ENCODE results near the gene CTNNBL1. TPM values are rescaled to one million over a fixed set of nuclear protein-coding genes. Genes with fewer than 3 reads are reported as not detected.

The CTNNBL1 gene
- total and polyA plus RNA-seq, 2 of the 4 experiments (the other 2 are of a cell fraction) = 29.9 to 34.1 TPM

DNA sequence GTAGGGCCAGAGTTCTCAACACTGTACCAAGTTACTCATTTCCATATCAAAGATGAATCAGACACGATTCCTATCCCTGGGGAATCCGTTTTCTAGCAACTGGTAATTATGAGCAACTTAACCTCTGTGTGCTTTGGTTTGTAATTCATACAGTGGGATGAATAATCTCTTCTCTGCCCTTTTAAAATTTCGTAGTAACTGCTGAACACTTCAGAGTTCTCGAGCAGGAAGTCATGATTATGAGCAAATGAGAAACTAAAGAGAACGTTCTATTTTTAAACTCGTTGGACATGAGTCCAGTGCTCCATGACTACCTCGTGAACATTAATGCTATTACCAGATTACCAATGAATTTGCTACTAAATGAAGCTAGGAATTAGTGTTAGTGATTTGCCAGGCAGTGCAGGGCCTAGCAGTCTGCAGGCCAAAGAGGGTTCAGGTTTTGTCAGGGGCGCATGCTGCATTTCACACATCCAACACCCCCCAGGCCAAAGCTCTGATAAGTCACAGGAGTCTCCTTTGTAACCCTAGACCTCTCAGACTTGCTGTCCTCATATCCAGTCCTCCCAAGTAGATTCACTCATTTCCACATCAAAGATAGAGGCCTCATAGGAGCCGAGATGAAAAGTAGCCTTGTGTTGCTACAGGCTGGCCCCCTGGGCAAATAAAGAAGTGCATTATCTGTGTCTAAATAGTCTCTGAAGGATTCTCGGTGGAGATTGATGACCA lies 163.3 kb downstream of the CTNNBL1 start:
- intact Hi-C loops (cut with micrococcal nuclease) = no loop called here
- ATAC-seq (ENCODE audit: low read depth) (peak; percentile 74), DNase-seq (peak; percentile 89)
- Histone ChIP-seq H3K18ac (ENCODE audit: low read depth, low read length) (no peak overlapping the region), H3K4me2 (ENCODE audit: low read depth, low read length) (no peak overlapping the region), H3K27me3 (ENCODE audit: control insufficient read depth, insufficient read depth, low read length) (no peaks in the 10 kb centered on the region), H2BK15ac (ENCODE audit: low read depth, low read length) (no peak overlapping the region), H3K14ac (replicated peaks; ENCODE audit: low read depth, low read length) (peak overlapping the region; percentile 50; the same call in 1 of the 2 replicates), H4K20me1 (ENCODE audit: insufficient read depth, low read length) (peaks cover 3% of the 10 kb centered on the region; the same call in 1 of the 2 replicates), H2AFZ (replicated peaks; ENCODE audit: low read length, poor library complexity) (no peak overlapping the region), H2BK120ac (ENCODE audit: low read depth, low read length) (no peak overlapping the region), H4K8ac (ENCODE audit: low read depth in 2 of 2, low read length in 2 of 2) (no peak overlapping the region), H3K4me3 (ENCODE audit: insufficient read depth, low read depth, low read length) (no peak overlapping the region), H4K91ac (ENCODE audit: insufficient read depth, low read depth, low read length) (no peak overlapping the region), H3K36me3 (ENCODE audit: control insufficient read depth, insufficient read depth, low read length) (peaks cover 17% of the 10 kb centered on the region), H3K23ac (ENCODE audit: low read depth, low read length) (peak overlapping the region; percentile 5), H3K9me1 (ENCODE audit: insufficient read depth, low read length) (0 out of 2 replicates have a peak, but pooled peaks cover 16% of the 10 kb centered on the region), H3K9ac (ENCODE audit: low read depth, low read length) (no peak overlapping the region), H2AK9ac (replicated peaks; ENCODE audit: low read depth, low read length, poor library complexity) (peak overlapping the region; percentile 13), H2BK5ac (ENCODE audit: low read depth, low read length, poor library complexity, severe bottlenecking) (peak overlapping the region; percentile 31), H2BK20ac (ENCODE audit: low read depth, low read length) (no peak overlapping the region), H2AK5ac (ENCODE audit: low read depth, low read length) (no peak overlapping the region), H3K4ac (ENCODE audit: low read depth, low read length) (no peak overlapping the region), H4K5ac (ENCODE audit: low read depth, low read length) (no peak overlapping the region; the same call in 1 of the 2 replicates), H3K79me1 (ENCODE audit: low read depth in 1 of 2, low read length in 2 of 2) (no peaks in the 10 kb centered on the region), H3K56ac (ENCODE audit: extremely low read depth, insufficient read depth, low read length) (no peak overlapping the region), H3K27ac (ENCODE audit: insufficient read depth, low read length) (no peak overlapping the region), H3K4me1 (ENCODE audit: control insufficient read depth, insufficient read depth, low read length) (peaks cover 3% of the 10 kb centered on the region; the same call in 1 of the 2 replicates), H3K9me3 (ENCODE audit: control insufficient read depth, insufficient read depth, low read length) (no peaks in the 10 kb centered on the region)
- in situ Hi-C loops (cut with MboI; ENCODE audit: low sequenced_read_pairs) = no loop called here
- BruUV-seq (replicated peaks) = no TSS peak
- CTCF ChIA-PET = interaction anchor here (0.6 kb wide), 1 partner anchor 200 kb away, joined by 3 read pairs; no protein-coding TSS in a partner anchor
- POLR2A ChIA-PET (ENCODE audit: unreplicated experiment) = interaction anchor here (0.5 kb wide), 1 partner anchor 1219 kb away, joined by 3 read pairs; no protein-coding TSS in a partner anchor
- dilution Hi-C loops (cut with HindIII; ENCODE audit: low sequenced_read_pairs, unreplicated experiment) = no loop called here
- WGBS, 2 experiments (ENCODE audit: extremely low coverage in 2 of 2, insufficient read length in 1 of 2) = 42% methylated on average over 1 of the region's 10 CpGs; no CpG with 5 or more reads in 1 of the 2 experiments
- no peak for TF ChIP-seq MAFK (IDR thresholded peaks at IDR 0.05; ENCODE audit: low read depth, low read length)
- TF ChIP-seq, protein P1, sequence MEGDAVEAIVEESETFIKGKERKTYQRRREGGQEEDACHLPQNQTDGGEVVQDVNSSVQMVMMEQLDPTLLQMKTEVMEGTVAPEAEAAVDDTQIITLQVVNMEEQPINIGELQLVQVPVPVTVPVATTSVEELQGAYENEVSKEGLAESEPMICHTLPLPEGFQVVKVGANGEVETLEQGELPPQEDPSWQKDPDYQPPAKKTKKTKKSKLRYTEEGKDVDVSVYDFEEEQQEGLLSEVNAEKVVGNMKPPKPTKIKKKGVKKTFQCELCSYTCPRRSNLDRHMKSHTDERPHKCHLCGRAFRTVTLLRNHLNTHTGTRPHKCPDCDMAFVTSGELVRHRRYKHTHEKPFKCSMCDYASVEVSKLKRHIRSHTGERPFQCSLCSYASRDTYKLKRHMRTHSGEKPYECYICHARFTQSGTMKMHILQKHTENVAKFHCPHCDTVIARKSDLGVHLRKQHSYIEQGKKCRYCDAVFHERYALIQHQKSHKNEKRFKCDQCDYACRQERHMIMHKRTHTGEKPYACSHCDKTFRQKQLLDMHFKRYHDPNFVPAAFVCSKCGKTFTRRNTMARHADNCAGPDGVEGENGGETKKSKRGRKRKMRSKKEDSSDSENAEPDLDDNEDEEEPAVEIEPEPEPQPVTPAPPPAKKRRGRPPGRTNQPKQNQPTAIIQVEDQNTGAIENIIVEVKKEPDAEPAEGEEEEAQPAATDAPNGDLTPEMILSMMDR (conservative IDR thresholded peaks at IDR 0.05; ENCODE audit: low read depth, low read length) = no peak
- no peak for TF ChIP-seq MAZ (IDR thresholded peaks at IDR 0.05; ENCODE audit: borderline replicate concordance, low read depth, low read length)
- no peak for TF ChIP-seq RCOR1 (IDR thresholded peaks at IDR 0.05; ENCODE audit: insufficient replicate concordance, low read length)
- peak; percentile 29; the same call in 1 of the 2 replicates for TF ChIP-seq BHLHE40 (IDR thresholded peaks at IDR 0.05; ENCODE audit: low read depth, low read length)
- TF ChIP-seq, protein P2, sequence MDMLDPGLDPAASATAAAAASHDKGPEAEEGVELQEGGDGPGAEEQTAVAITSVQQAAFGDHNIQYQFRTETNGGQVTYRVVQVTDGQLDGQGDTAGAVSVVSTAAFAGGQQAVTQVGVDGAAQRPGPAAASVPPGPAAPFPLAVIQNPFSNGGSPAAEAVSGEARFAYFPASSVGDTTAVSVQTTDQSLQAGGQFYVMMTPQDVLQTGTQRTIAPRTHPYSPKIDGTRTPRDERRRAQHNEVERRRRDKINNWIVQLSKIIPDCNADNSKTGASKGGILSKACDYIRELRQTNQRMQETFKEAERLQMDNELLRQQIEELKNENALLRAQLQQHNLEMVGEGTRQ (IDR thresholded peaks at IDR 0.05; ENCODE audit: low read depth, low read length) = no peak
- TF ChIP-seq RFX5 (IDR thresholded peaks at IDR 0.05; ENCODE audit: low read depth, low read length) = no peak; the same call in 1 of the 2 replicates
- TF ChIP-seq RAD21 (IDR thresholded peaks at IDR 0.05; ENCODE audit: low read length) = no peak
- TF ChIP-seq FOS (IDR thresholded peaks at IDR 0.05; ENCODE audit: low read depth, low read length) = 0 out of 2 replicates have a peak, but pooled peaks have one; percentile 35
- TF ChIP-seq SMC3 (IDR thresholded peaks at IDR 0.05; ENCODE audit: low read depth, low read length) = no peak
- no peak for TF ChIP-seq POLR2A (IDR thresholded peaks at IDR 0.05; ENCODE audit: low read depth, low read length)
- no peak for TF ChIP-seq NFE2L2 (IDR thresholded peaks at IDR 0.05; ENCODE audit: low read depth, low read length)
- TF ChIP-seq, protein P3, sequence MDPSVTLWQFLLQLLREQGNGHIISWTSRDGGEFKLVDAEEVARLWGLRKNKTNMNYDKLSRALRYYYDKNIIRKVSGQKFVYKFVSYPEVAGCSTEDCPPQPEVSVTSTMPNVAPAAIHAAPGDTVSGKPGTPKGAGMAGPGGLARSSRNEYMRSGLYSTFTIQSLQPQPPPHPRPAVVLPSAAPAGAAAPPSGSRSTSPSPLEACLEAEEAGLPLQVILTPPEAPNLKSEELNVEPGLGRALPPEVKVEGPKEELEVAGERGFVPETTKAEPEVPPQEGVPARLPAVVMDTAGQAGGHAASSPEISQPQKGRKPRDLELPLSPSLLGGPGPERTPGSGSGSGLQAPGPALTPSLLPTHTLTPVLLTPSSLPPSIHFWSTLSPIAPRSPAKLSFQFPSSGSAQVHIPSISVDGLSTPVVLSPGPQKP (IDR thresholded peaks at IDR 0.05; ENCODE audit: borderline replicate concordance, low read depth, low read length) = no peak
- no peak for TF ChIP-seq CHD1 (IDR thresholded peaks at IDR 0.05; ENCODE audit: low read depth, low read length)
